ENCODE results near the gene DLGAP4. TPM values are rescaled to one million over a fixed set of nuclear protein-coding genes. Genes with fewer than 3 reads are reported as not detected.

The DLGAP4 gene
- total and polyA plus RNA-seq, 2 of the 8 experiments (the other 6 are each of a cell fraction or from before 2014, with no cell fraction given) = 41.2 to 57.2 TPM

DNA sequence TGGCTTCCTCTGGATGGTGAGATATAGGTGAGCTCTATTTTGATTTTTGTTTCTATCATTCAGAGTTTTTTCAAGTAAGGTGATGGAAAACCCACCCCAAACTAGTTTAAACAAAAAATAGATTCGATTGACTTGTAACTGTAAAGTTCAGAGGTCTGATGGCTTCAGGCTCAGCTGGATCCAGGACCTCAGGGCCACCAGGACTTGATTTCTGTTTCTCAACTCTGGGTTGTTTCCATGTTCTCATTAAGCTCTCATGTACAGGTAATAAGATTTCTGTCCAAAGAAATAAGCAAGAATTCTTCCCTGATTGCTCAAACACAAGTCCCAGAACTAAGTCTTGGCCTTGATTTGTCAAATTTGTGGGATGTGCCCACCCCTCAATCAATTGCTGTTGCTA lies 67.0 kb downstream of the DLGAP4 start:
- H3K56ac ChIP-seq (replicated peaks; ENCODE audit: insufficient read length, low read depth, low read length) = no peak overlapping the region
- CTCF ChIA-PET (ENCODE audit: partially characterized antibody) = interaction anchor here (0.8 to 1.7 kb wide), 5 partner anchors 9 to 104 kb away, joined by 3 to 6 read pairs (median 5); no protein-coding TSS in a partner anchor
- 100% methylated on average over 1 of the region's 1 CpG; no CpG with 5 or more reads in 1 of the 2 experiments for WGBS, 2 experiments (ENCODE audit: extremely low coverage in 1 of 2, insufficient coverage in 1 of 2, insufficient read length in 1 of 2, insufficient replicate concordance in 2 of 2, low coverage in 1 of 2, low lambda C conversion rate in 2 of 2, missing lambda C conversion rate in 1 of 2)

More for the DNA sequence above, 67.0 kb downstream of the DLGAP4 start:
- Histone ChIP-seq H3K9me3 (ENCODE audit: insufficient read depth in 2 of 2, low read depth in 1 of 2, low read length in 1 of 2) (no peaks in the 10 kb centered on the region), H3K14ac (ENCODE audit: insufficient read length) (no peak overlapping the region), H3K36me3 (ENCODE audit: control insufficient read depth in 2 of 4, insufficient read depth in 4 of 4, low read length in 3 of 4) (no peaks in the 10 kb centered on the region), H2AK5ac (ENCODE audit: low read depth, low read length) (no peak overlapping the region), H3K27ac (ENCODE audit: low read depth, low read length) (no peak overlapping the region), H3K4me1 (replicated peaks in 1 of 4; ENCODE audit: control insufficient read depth in 3 of 4, insufficient read depth in 4 of 4, low read length in 3 of 4) (peaks cover 0 to 6% (median 5%) of the 10 kb centered on the region in 4 experiments; a peak in 6 of 7 replicates), H3K27me3 (replicated peaks in 1 of 4; ENCODE audit: control insufficient read depth in 3 of 4, extremely low read depth in 1 of 4, insufficient read depth in 3 of 4, low read length in 3 of 4) (no peaks in the 10 kb centered on the region), H2BK12ac (ENCODE audit: low read depth, low read length) (no peak overlapping the region), H4K91ac (replicated peaks; ENCODE audit: insufficient read length, low read length) (no peak overlapping the region), H2BK120ac (replicated peaks; ENCODE audit: low read depth, low read length) (no peak overlapping the region), H3K79me2 (ENCODE audit: control insufficient read depth in 1 of 2, insufficient read depth in 2 of 2, low read length in 2 of 2) (no peaks in the 10 kb centered on the region), H3K23ac (ENCODE audit: insufficient read length) (no peak overlapping the region), H4K5ac (ENCODE audit: insufficient read length, low read depth, low read length) (no peak overlapping the region), H3K4me2 (ENCODE audit: insufficient read depth in 1 of 2, low read depth in 2 of 2, low read length in 2 of 2) (no peak overlapping the region), H3K9ac (replicated peaks in 1 of 4; ENCODE audit: extremely low read depth in 1 of 4, low read depth in 3 of 4, low read length in 3 of 4) (no peak overlapping the region), H4K20me1 (replicated peaks in 1 of 2; ENCODE audit: control insufficient read depth in 1 of 2, insufficient read depth in 2 of 2, low read length in 2 of 2) (no peaks in the 10 kb centered on the region), H2BK5ac (ENCODE audit: low read depth, low read length) (no peak overlapping the region), H2BK15ac (ENCODE audit: low read length) (no peak overlapping the region), H2BK20ac (ENCODE audit: low read length) (no peak overlapping the region), H3K18ac (ENCODE audit: extremely low read depth, low read length) (no peak overlapping the region), H2AFZ (ENCODE audit: low read length) (no peak overlapping the region), H3K4ac (replicated peaks; ENCODE audit: insufficient read length, low read depth, low read length) (no peak overlapping the region), H3K23me2 (ENCODE audit: low read depth, low read length) (no peaks in the 10 kb centered on the region), H3K79me1 (ENCODE audit: low read depth, low read length) (no peaks in the 10 kb centered on the region), H4K8ac (ENCODE audit: extremely low read depth, insufficient read depth, low read length) (no peak overlapping the region), H3K4me3 (ENCODE audit: extremely low read depth in 1 of 4, insufficient read depth in 2 of 4, low read depth in 3 of 4, low read length in 4 of 4) (no peak overlapping the region)
- POLR2A ChIA-PET (ENCODE audit: partially characterized antibody) = no interaction called here
- TF ChIP-seq SRF (IDR thresholded peaks at IDR 0.05; ENCODE audit: low read depth, low read length) = no peak
- no peak for TF ChIP-seq CHD2 (IDR thresholded peaks at IDR 0.05; ENCODE audit: low read length)
- no peak for TF ChIP-seq GTF2F1 (IDR thresholded peaks at IDR 0.05; ENCODE audit: borderline replicate concordance, low read depth, low read length)
- no peak for TF ChIP-seq KDM5A (IDR thresholded peaks at IDR 0.05; ENCODE audit: low read length)
- TF ChIP-seq, protein P1, sequence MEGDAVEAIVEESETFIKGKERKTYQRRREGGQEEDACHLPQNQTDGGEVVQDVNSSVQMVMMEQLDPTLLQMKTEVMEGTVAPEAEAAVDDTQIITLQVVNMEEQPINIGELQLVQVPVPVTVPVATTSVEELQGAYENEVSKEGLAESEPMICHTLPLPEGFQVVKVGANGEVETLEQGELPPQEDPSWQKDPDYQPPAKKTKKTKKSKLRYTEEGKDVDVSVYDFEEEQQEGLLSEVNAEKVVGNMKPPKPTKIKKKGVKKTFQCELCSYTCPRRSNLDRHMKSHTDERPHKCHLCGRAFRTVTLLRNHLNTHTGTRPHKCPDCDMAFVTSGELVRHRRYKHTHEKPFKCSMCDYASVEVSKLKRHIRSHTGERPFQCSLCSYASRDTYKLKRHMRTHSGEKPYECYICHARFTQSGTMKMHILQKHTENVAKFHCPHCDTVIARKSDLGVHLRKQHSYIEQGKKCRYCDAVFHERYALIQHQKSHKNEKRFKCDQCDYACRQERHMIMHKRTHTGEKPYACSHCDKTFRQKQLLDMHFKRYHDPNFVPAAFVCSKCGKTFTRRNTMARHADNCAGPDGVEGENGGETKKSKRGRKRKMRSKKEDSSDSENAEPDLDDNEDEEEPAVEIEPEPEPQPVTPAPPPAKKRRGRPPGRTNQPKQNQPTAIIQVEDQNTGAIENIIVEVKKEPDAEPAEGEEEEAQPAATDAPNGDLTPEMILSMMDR (IDR thresholded peaks at IDR 0.05; ENCODE audit: control extremely low read depth in 1 of 3, insufficient read depth in 1 of 3, low read depth in 1 of 3, low read length in 3 of 3) = no peak
- no peak for TF ChIP-seq ASH2L (IDR thresholded peaks at IDR 0.05; ENCODE audit: low read length)
- FAIRE-seq (no peak), DNase-seq (ENCODE audit: low read depth in 1 of 2, low spot score in 2 of 2) (no peak)

Data from H1 (cell line).